GM13977 (cell line): Measurements from ENCODE around the gene LMX1A.

Experiments used
- DNase-seq: peaks from one replicate; pipeline ENCODE4 v3.0.0; 2012; ENCODE audit warnings: low spot score
- CTCF ChIP-seq: IDR thresholded peaks from 2 replicates; pipeline ENCODE4 v1.5.1; 2012; ENCODE audit warnings: mild to moderate bottlenecking, control low read depth; ENCODE audit not compliant: insufficient read depth; ENCODE audit errors: extremely low read depth, missing control alignments
- in situ Hi-C: fragments of 300-500 bp; cut with MboI; formaldehyde crosslinking; loops from one replicate; pipeline ENCODE4 v1.12.0; 2022; ENCODE audit warnings: low sequenced_read_pairs, low pct_unique_long_range_greater_than_20kb, mixed read lengths, inconsistent platforms; ENCODE audit not compliant: unreplicated experiment

LMX1A gene

GRCh38 chr1:165222580-165222979 is 133.9 kb downstream of the LMX1A start:
- in situ Hi-C loops, result no loop called here
- no peak for TF ChIP-seq CTCF
- no peak for DNase-seq

DNA sequence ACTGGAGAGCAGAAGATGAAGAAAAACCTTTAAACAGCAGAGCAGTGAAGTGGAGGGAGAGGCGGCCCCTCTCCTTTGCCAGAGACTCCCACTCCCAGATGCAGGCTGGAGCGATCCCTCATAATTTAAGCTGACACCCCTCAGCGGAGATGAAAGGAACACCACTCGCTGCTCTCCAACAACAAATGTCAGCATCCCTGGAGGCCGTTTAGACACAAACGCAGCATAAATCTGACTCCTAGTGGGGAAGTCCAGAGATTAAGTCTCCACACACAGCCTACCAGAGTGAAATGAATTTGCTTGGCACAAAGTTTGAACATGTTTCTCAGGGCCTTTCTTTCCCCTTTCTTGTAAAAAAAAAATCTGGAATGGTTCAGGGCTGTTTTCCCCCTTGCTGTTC is 137.8 kb downstream of the LMX1A start:
- DNase-seq, result no peak
- TF ChIP-seq CTCF, result no peak
- in situ Hi-C loops, result no loop called here

DNA sequence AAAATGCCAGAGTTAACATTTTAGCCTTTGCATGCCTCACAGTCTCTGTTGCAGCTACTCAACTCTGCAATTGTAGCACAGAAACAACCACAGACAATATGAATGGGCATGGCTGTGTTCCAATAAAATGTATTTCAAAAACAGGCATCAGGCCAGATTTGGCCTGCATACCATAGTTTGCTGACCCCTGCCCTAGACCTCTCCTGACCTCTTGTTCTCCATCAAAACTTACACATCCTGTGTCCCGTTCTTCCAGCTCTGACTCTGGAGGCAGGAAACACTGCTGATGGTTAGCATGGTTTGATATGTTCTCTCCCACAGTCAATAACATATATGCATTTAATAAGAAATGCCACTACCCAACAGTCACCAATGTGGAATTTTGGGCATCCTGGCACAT is 138.6 kb downstream of the LMX1A start:
- in situ Hi-C loops, result no loop called here

GRCh38 chr1:165216254-165216653 is 140.3 kb downstream of the LMX1A start:
- no peak for DNase-seq
- TF ChIP-seq CTCF, result no peak
- in situ Hi-C loops, result no loop called here

More for the DNA sequence above, 138.6 kb downstream of the LMX1A start:
- TF ChIP-seq CTCF, result no peak
- no peak for DNase-seq

GRCh38 chr1:165215676-165216075 is 140.8 kb downstream of the LMX1A start:
- no peak for DNase-seq
- in situ Hi-C loops, result no loop called here
- TF ChIP-seq CTCF, result no peak

GRCh38 chr1:165212229-165212628 is 144.3 kb downstream of the LMX1A start:
- no peak for TF ChIP-seq CTCF
- in situ Hi-C loops, result no loop called here
- DNase-seq, result no peak
